Thyroid gland (tissue), 4 donors: Measurements from ENCODE around the gene LCN15.

Source experiments
- CTCF ChIP-seq, 6 experiments: fragments of 200-600 bp in 3 of 6; fragments of 450-650 bp in 3 of 6; sonication (generic) in 3 of 6; IDR thresholded peaks; one replicate each; pipeline ENCODE4 v1.5.1; 2016 to 2019; ENCODE audit warnings: antibody characterized with exemption in 6 of 6, mild to moderate bottlenecking in 2 of 6, inconsistent platforms in 1 of 6, moderate library complexity in 1 of 6
- POLR2A ChIP-seq, 2 donors: fragments of 450-650 bp; IDR thresholded peaks; one replicate each; pipeline ENCODE4 v1.6.1; 2017; ENCODE audit warnings: antibody characterized with exemption in 2 of 2, mild to moderate bottlenecking in 2 of 2, moderate library complexity in 1 of 2

GRCh38 chr9:136808075-136808805 lies 43.9 kb upstream of the LCN15 start:
- TF ChIP-seq CTCF (IDR thresholded peaks at IDR 0.05): no peak
- no peak for TF ChIP-seq POLR2A (IDR thresholded peaks at IDR 0.05)
